H7 (cell line): Measurements from ENCODE around the gene MOCS1. TPM values are rescaled to one million over a fixed set of nuclear protein-coding genes. Genes with fewer than 3 reads are reported as not detected.
A peak's percentile ranks its signal among the peaks of the same experiment; 100 is the strongest.

ENCODE experiments used
- DNase-seq: peaks from one replicate; pipeline ENCODE4 v3.0.0; 2012
- H3K27me3 ChIP-seq: 2 replicates; pipeline ENCODE4 v1.6.0; 2011; ENCODE audit warnings: mild to moderate bottlenecking, low read length; ENCODE audit not compliant: control insufficient read depth, insufficient read depth
- H3K36me3 ChIP-seq: replicated peaks from 2 replicates; pipeline ENCODE4 v1.5.1; 2011; ENCODE audit warnings: low read length; ENCODE audit not compliant: control insufficient read depth, insufficient read depth
- H3K4me3 ChIP-seq: 2 replicates; pipeline ENCODE4 v1.5.1; 2011; ENCODE audit warnings: low read depth, mild to moderate bottlenecking, control low read depth, low read length, moderate library complexity; ENCODE audit not compliant: insufficient read depth
- total RNA-seq: library from RNA; depleted of rRNA; stranded (reverse); fragments of >200 nt; shearing (Covaris generic); gene quantifications from 2 replicates; pipeline ENCODE4 v1.2.3, GENCODE V29; 2014

MOCS1 gene
- total RNA-seq, 1 experiment from 2014 or later = 19.7 TPM

DNA sequence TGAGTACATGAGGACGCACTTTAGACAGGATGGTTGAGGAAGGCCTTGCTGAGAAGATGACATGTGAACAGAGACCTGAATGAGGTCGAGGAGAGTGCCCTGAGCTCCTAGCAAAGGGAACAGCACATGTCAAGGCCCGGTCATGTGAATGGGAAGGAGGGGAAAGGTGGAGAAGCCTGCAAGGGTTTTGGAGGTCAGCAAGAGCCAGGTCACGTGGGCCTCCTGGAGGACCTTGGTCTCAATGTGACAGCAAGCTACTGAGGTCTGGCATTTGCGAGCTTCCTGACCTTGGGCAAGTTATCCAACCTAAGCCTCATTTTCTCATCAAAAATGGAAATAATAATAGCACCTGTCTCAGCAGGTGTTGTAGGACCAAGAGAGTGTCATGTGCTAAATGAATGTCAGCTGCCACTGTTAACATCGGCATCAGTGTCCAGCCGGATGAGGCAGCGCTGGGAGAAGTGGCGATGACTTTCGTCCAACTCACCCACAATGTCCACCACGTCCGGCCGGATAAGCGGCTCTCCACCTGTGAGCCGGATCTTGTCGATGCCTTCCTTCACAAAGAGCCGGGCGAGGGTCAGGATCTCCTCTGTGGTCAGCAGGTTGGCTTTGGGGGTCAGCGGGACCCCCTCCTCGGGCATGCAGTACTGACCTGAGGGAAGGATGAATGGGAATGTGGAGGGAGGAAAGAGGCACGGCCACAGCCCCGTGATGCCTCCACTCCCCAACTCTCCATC, 8.9 kb downstream of the MOCS1 start:
- DNase-seq = no peak
- peaks cover 6% of the 10 kb centered on the region for H3K36me3 ChIP-seq
- H3K4me3 ChIP-seq = no peak overlapping the region
- H3K27me3 ChIP-seq = no peaks in the 10 kb centered on the region

DNA sequence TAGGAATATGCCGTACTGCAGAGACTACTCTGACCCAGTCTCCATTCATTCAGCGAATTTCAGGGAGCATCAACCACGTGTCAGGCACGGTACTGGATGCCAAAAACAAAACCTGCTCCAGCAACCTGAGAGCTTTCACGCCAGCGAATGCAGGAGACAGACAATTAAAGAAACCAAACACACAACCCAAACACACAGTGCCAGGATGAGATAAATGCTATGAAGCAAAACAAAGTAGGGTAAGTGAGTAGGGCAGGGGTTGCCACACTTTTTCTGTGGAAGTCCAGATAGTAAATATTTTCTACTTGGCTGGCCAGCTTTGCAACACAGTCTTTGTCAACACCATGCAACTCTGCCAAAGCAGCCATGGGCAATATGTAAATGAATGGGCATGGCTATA, 10.0 kb downstream of the MOCS1 start:
- H3K27me3 ChIP-seq = no peaks in the 10 kb centered on the region
- H3K36me3 ChIP-seq = peaks cover 6% of the 10 kb centered on the region
- no peak overlapping the region for H3K4me3 ChIP-seq
- no peak for DNase-seq

DNA sequence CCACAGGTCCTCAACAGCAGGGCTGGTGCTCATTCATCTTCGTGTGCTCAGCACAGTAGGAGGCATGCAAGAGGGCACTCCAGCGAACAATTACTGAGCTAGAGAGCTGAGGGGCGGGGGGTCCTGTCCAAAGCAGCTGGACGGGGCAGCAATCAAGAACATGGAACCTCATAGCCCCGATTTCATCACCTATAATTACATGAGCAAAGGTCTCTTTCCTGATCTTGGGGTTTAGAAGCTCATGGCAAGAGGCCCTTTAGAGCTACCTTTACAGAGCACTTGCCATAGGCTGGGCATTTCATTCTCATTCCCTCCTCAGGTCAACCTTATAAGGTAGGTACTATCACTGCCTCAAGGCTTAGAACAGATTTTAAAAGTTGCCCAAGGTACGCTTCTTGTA, 10.4 kb downstream of the MOCS1 start:
- Histone ChIP-seq H3K36me3 (peaks cover 6% of the 10 kb centered on the region), H3K4me3 (no peak overlapping the region), H3K27me3 (no peaks in the 10 kb centered on the region)
- DNase-seq = no peak

DNA sequence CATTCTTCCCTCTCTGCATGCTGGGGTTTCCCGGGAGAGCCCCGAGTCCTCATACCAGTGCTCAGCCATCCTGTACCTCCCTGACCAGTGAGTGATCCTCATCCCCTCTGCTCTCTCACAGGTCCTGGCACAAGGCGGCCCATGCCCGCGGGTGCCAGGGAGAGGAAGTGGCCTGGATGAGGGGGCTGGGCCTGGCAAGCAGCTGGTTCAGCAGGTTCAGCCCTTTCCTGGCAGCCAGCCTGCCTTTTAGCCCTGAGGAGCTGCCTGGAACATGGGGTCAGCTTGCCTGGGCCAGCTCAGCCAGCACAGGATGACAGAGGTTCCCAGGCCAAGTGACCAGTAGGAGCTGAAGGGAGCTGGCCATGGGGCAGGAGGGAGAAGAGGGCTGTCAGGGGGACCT, 10.9 kb downstream of the MOCS1 start:
- DNase-seq = peak; percentile 16
- Histone ChIP-seq H3K4me3 (no peak overlapping the region), H3K27me3 (no peaks in the 10 kb centered on the region), H3K36me3 (peaks cover 6% of the 10 kb centered on the region)

DNA sequence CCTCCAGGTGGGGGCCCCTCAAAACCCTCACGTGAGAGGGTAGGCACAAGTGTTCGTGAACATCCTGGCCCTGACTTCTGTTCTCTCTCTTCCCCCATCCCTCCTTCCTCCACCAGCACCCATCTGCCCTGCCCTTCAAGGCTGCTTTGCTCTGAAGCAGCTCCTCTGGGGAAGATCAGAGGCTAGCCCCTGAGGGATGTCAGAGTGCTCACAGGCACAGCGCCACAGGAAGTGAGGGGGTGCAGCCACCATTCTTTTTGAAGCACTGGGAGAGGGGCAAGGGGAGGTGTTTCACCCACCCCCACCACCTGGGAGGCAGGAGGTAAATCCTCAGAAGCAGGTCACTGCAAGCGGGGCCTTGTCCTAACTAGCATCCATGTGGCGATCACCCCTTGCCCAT, 11.4 kb downstream of the MOCS1 start:
- Histone ChIP-seq H3K4me3 (no peak overlapping the region), H3K36me3 (peaks cover 6% of the 10 kb centered on the region), H3K27me3 (no peaks in the 10 kb centered on the region)
- peak; percentile 24 for DNase-seq

DNA sequence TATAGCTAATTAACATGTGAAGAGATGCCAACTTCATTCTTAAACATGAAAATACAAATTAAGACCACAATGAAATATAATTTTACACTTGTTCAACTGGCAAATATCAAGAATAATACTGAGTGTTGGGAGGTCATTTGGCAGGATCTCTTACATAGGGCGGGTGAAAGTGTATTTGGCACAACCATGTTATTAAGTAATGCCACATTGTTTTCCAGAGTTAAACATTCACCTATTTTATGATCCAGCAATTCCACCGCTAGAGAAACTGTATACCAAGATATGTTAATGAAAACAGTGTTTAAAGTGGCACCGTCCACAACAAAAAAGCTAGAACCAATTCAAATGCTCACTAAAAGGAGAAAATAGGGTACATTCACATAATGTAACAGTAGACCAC, 14.1 kb downstream of the MOCS1 start:
- Histone ChIP-seq H3K4me3 (no peak overlapping the region), H3K27me3 (no peaks in the 10 kb centered on the region), H3K36me3 (peaks cover 5% of the 10 kb centered on the region)
- DNase-seq = no peak

DNA sequence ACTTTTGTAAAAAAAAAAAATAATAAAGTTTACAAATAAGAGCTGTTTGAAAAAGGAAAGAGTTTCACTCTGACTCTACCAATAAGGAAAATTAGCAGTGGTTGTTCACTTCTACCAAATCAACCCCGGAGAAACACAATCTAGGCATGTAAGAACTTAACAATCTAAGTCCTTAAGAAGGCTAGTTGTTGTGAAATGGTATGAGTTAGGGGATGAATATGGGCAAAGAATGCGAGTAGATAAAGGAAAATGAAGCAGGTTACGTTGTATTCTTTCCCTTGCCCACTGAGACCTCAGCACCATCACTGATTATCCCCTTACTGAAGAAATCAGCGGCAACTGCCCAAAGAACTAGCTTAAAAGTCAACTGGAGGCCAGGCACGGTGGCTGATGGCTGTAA, 15.4 kb downstream of the MOCS1 start:
- Histone ChIP-seq H3K4me3 (no peak overlapping the region), H3K36me3 (peaks cover 2% of the 10 kb centered on the region), H3K27me3 (no peaks in the 10 kb centered on the region)
- DNase-seq = no peak

DNA sequence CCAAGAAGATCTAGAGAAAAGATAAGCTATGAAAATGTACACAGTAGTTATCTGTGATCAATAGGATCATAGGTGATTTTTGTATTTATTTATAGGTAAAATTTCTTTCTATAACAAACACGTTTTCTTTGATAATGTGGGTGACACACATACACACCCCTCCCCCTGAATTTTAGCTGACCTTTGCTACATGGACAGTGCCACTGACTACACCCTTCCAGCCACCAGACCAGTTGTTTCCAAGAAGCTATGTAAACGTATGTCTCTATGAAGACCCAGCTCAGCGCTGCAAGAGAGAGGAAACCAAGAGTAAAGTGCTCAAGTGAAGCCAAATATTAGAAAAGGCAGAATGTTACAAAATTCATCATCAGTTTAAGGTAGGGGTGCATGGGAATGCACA, 16.3 kb downstream of the MOCS1 start:
- Histone ChIP-seq H3K27me3 (no peaks in the 10 kb centered on the region), H3K36me3 (peaks cover 2% of the 10 kb centered on the region), H3K4me3 (no peak overlapping the region)
- DNase-seq = no peak

DNA sequence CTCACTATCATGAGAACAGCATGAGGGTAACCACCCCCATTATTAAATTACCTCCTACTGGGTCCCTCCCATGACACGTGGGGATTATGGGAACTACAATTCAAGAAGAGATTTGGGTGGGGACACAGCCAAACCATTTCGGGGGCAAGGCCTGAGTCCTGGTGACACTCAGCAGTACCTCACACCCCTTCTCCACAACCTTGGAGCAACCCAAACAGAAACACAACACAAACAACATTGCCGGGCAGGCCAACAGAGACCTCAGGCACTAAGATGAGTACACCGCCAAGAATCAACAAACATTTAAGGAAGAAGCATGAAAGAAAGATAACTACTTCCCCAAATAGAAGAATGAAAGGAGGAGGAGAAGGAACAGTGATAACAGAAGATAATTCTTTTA, 16.9 kb downstream of the MOCS1 start:
- Histone ChIP-seq H3K4me3 (no peak overlapping the region), H3K27me3 (no peaks in the 10 kb centered on the region), H3K36me3 (peaks cover 2% of the 10 kb centered on the region)
- no peak for DNase-seq

DNA sequence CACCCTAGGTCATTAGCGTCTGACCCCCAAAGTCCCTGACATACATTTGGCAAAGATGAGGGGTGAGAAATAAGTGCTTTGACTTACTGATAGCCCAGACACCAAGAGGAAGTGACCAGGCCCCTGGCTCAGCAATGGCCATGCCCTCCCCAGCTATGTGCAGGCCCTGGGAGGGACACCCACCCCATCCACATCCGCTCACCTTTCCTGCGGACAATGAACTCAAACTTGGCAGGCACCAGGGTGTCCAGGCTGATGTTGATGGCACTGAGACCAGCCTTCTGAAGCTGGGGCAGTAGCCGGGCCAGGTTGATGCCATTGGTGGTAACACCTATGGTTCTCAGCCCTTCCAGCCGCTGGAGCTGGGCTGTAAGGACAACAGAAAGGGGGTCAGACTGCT, 18.4 kb downstream of the MOCS1 start:
- Histone ChIP-seq H3K4me3 (no peak overlapping the region), H3K36me3 (peaks cover 2% of the 10 kb centered on the region), H3K27me3 (no peaks in the 10 kb centered on the region)
- no peak for DNase-seq

DNA sequence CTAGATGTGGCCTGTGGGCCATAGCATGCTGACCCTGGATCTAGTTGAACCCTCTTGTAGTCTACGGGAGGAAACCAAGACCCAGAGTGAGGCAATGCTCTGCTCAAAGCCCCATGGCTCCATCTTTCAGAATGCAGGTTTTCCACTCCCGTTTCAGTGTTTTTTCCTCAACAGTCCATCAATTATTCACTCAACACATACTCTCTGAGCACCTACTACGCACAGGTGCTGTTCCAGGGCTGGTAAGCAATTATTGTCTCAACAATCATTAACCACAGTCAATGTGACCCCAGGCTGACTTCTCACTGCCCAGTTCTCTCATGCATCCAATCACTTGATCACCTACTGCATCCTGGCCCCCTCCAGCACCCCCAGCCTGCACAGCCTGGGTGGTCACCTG, 20.0 kb downstream of the MOCS1 start:
- H3K4me3 ChIP-seq = no peak overlapping the region
- H3K36me3 ChIP-seq = peaks cover 2% of the 10 kb centered on the region
- no peaks in the 10 kb centered on the region for H3K27me3 ChIP-seq
- DNase-seq = no peak

DNA sequence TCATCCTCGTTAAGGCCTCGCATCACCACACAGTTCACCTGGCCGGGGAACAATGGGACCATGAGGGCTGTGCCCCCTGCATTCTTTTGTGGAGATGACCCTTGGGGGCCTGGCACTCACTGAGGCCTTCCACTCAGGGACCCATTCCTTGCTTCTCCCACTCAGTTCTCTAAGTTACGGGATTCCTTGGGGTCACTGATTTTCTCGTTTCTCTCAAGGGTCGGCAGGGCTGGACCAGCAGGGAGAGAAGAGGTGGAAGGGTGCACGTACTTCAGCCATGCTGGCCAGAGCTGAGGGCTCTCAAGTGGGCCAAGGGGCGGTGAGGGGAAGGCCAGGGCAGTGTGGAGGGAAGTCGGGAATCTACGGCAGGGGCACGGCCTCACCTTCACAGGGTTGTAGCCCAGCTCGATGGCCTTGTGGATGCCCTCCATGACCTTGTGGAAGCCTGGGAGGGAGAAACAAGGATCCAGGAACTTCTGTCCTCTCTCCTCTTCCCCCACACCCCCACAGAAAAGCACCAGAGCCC, 20.8 kb downstream of the MOCS1 start:
- no peak for DNase-seq
- H3K27me3 ChIP-seq = no peaks in the 10 kb centered on the region
- H3K4me3 ChIP-seq = no peak overlapping the region
- H3K36me3 ChIP-seq = peaks cover 2% of the 10 kb centered on the region

DNA sequence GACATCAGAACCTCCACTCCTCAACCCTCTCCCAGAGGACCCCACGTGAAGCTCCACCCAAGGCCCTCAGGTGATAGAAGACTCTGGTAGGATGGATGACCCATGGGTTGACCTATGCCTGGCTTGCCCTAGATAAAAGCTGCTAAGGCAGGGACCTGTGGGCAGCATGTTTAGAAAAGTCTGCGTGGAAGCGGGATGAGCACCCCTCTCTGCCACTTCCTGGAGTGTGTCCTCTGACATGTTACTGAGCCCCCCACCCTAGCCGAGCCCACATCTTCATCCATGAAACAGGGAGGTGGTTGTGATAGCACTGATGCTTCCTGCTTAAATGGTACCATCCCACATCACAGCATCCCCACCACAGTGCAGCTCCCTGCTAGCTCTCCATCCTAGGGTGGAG, 21.8 kb downstream of the MOCS1 start:
- Histone ChIP-seq H3K36me3 (peaks cover 2% of the 10 kb centered on the region), H3K27me3 (no peaks in the 10 kb centered on the region), H3K4me3 (no peak overlapping the region)
- DNase-seq = no peak

DNA sequence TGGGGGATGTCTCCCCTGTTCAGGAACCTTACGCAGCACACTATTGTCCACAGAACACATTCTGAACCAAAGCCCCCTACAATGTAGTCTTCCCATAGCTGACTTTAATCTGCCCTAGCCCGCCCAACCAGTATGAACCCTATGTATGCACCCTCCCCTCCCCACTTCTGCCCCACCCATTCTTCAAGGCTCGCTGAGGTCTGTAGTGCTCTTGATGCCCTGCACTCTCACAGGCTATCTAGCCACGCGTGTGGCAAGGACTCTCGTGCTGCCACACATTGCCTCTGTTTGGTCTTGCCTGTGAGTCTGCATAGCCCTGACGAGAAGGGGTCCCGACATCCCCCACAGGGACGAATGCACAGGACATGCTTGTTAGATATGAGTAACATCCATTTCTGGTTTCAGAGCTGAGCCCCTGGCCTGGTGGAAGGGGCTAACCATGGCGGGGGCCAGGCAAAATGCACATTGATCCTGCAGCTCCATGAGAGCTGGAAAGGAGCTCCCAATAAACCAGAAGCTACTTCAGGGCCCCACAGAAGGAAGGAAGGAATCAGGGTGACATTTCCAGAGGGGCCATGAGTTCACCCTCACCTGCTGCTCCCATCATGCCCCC, 22.6 kb downstream of the MOCS1 start:
- DNase-seq = no peak
- no peak overlapping the region for H3K4me3 ChIP-seq

DNA sequence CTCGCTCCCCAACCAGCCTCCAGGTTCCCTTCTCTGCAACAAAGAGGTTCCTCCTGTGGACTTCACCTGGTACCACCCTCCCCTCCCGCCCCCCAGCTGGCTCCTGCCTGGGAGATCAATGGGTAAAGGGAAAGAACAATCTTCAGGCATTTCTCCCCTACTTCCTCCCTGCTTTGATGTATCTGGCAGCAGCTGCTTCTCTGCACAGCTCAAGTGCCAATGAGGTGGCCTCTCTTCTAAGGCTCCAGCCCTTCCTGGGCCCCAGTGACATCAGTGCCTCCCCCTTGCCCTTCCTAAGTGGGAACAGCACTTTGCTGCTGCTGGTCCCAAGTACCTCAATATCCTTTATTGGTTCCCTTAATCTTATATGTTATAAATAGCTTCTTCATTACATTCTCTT, 23.5 kb downstream of the MOCS1 start:
- no peak for DNase-seq
- H3K4me3 ChIP-seq = no peak overlapping the region
- no peaks in the 10 kb centered on the region; the same call in none of the 2 replicates for H3K36me3 ChIP-seq
- no peaks in the 10 kb centered on the region for H3K27me3 ChIP-seq

More for the DNA sequence above, 22.6 kb downstream of the MOCS1 start:
- no peaks in the 10 kb centered on the region for H3K27me3 ChIP-seq
- H3K36me3 ChIP-seq = peaks cover 2% of the 10 kb centered on the region
